OCI-LY1 (cell line): ENCODE measurements around the gene HECA.

Source experiments
- H2AFZ ChIP-seq: fragments of 200-600 bp; sonication (generic), shearing (Covaris generic); 2 replicates; pipeline ENCODE4 v1.6.0; 2014; ENCODE audit warnings: antibody characterized with exemption, mild to moderate bottlenecking, low read length
- H3F3A ChIP-seq: fragments of 200-600 bp; sonication (generic), shearing (Covaris generic); 2 replicates; pipeline ENCODE4 v1.6.0; 2014; ENCODE audit warnings: mild to moderate bottlenecking, antibody characterized with exemption, low read length, moderate library complexity; ENCODE audit not compliant: insufficient read depth
- H3K27ac ChIP-seq: fragments of 200-600 bp; sonication (generic); 2 replicates; pipeline ENCODE4 v1.5.1; 2014; ENCODE audit warnings: low read length, mixed run types, mild to moderate bottlenecking, low read depth; ENCODE audit not compliant: poor library complexity, severe bottlenecking
- H3K27me3 ChIP-seq: fragments of 200-600 bp; sonication (generic); 2 replicates; pipeline ENCODE4 v1.6.0; 2014; ENCODE audit warnings: antibody characterized with exemption, mild to moderate bottlenecking, low read length, moderate library complexity; ENCODE audit not compliant: insufficient read depth
- H3K36me3 ChIP-seq: fragments of 200-600 bp; sonication (generic); 2 replicates; pipeline ENCODE4 v1.6.1; 2014; ENCODE audit warnings: mild to moderate bottlenecking, antibody characterized with exemption, low read length, moderate library complexity, mixed read lengths; ENCODE audit not compliant: insufficient read depth
- H3K4me1 ChIP-seq: fragments of 200-600 bp; sonication (generic); 2 replicates; pipeline ENCODE4 v1.5.1; 2014; ENCODE audit warnings: mild to moderate bottlenecking, low read length, moderate library complexity; ENCODE audit not compliant: insufficient read depth, severe bottlenecking
- H3K4me2 ChIP-seq: fragments of 200-600 bp; sonication (generic), shearing (Covaris generic); 2 replicates; pipeline ENCODE4 v1.6.1; 2014; ENCODE audit warnings: low read length
- H3K4me3 ChIP-seq: fragments of 200-600 bp; sonication (generic); 2 replicates; pipeline ENCODE4 v1.5.1; 2014; ENCODE audit warnings: low read length, low read depth, mild to moderate bottlenecking, mixed read lengths; ENCODE audit not compliant: poor library complexity, severe bottlenecking
- H3K79me2 ChIP-seq: fragments of 200-600 bp; shearing (Covaris generic); 2 replicates; pipeline ENCODE4 v1.6.1; 2016; ENCODE audit warnings: mixed run types, low read length, mixed read lengths; ENCODE audit not compliant: insufficient read depth
- H3K9ac ChIP-seq: fragments of 200-600 bp; sonication (generic), shearing (Covaris generic); 2 replicates; pipeline ENCODE4 v1.6.1; 2014; ENCODE audit warnings: mild to moderate bottlenecking, low read length, mixed read lengths
- H3K9me2 ChIP-seq: fragments of 200-600 bp; sonication (generic), shearing (Covaris generic); 2 replicates; pipeline ENCODE4 v1.6.1; 2014; ENCODE audit warnings: low read depth, mild to moderate bottlenecking, low read length, mixed read lengths
- H3K9me3 ChIP-seq: fragments of 200-600 bp; shearing (Covaris generic); 2 replicates; pipeline ENCODE4 v1.6.1; 2014; ENCODE audit warnings: low read length, mixed read lengths
- H4K20me1 ChIP-seq: fragments of 200-600 bp; sonication (generic), shearing (Covaris generic); 2 replicates; pipeline ENCODE4 v1.6.0; 2016; ENCODE audit warnings: mild to moderate bottlenecking, low read length; ENCODE audit not compliant: insufficient read depth
- EZH2 ChIP-seq: fragments of 200-600 bp; sonication (generic), shearing (Covaris generic); IDR thresholded peaks from 2 replicates; pipeline ENCODE4 v1.8.0; 2017; ENCODE audit warnings: borderline replicate concordance, mixed run types, mild to moderate bottlenecking, antibody characterized with exemption, low read length, moderate library complexity, mixed read lengths
- TF ChIP-seq, protein P1 (sequence below): fragments of 200-600 bp; sonication (generic), shearing (Covaris generic); IDR thresholded peaks from 2 replicates; pipeline ENCODE4 v1.5.1; 2017; ENCODE audit warnings: mild to moderate bottlenecking, antibody characterized with exemption, low read length, moderate library complexity, mixed read lengths

Gene HECA

GRCh38 chr6:139153855-139154254 lies 19.0 kb downstream of the HECA start:
- Histone ChIP-seq H3K4me3 (no peak overlapping the region), H3K79me2 (peaks cover 71% of the 10 kb centered on the region), H3K9me2 (no peaks in the 10 kb centered on the region), H3K4me1 (peaks cover 32% of the 10 kb centered on the region), H3K9ac (no peak overlapping the region), H2AFZ (no peak overlapping the region), H3K36me3 (peaks cover 7% of the 10 kb centered on the region; the same call in 1 of the 2 replicates), H3K9me3 (no peaks in the 10 kb centered on the region), H3K4me2 (no peak overlapping the region), H3K27ac (no peak overlapping the region), H3K27me3 (no peaks in the 10 kb centered on the region), H3F3A (peaks cover 5% of the 10 kb centered on the region), H4K20me1 (no peaks in the 10 kb centered on the region)
- TF ChIP-seq, protein P1, sequence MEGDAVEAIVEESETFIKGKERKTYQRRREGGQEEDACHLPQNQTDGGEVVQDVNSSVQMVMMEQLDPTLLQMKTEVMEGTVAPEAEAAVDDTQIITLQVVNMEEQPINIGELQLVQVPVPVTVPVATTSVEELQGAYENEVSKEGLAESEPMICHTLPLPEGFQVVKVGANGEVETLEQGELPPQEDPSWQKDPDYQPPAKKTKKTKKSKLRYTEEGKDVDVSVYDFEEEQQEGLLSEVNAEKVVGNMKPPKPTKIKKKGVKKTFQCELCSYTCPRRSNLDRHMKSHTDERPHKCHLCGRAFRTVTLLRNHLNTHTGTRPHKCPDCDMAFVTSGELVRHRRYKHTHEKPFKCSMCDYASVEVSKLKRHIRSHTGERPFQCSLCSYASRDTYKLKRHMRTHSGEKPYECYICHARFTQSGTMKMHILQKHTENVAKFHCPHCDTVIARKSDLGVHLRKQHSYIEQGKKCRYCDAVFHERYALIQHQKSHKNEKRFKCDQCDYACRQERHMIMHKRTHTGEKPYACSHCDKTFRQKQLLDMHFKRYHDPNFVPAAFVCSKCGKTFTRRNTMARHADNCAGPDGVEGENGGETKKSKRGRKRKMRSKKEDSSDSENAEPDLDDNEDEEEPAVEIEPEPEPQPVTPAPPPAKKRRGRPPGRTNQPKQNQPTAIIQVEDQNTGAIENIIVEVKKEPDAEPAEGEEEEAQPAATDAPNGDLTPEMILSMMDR = no peak
- no peak for TF ChIP-seq EZH2

GRCh38 chr6:139154881-139155547 lies 20.1 kb downstream of the HECA start:
- Histone ChIP-seq H4K20me1 (no peaks in the 10 kb centered on the region), H3K4me3 (no peak overlapping the region), H3F3A (peaks cover 5% of the 10 kb centered on the region), H3K4me2 (no peak overlapping the region), H3K27me3 (no peaks in the 10 kb centered on the region), H3K9me2 (no peaks in the 10 kb centered on the region), H3K27ac (no peak overlapping the region), H3K36me3 (peaks cover 7% of the 10 kb centered on the region; the same call in 1 of the 2 replicates), H3K9ac (no peak overlapping the region), H3K4me1 (peaks cover 23% of the 10 kb centered on the region), H3K79me2 (peaks cover 61% of the 10 kb centered on the region), H2AFZ (no peak overlapping the region), H3K9me3 (no peaks in the 10 kb centered on the region)
- TF ChIP-seq, protein P1 = no peak
- TF ChIP-seq EZH2 = no peak

DNA sequence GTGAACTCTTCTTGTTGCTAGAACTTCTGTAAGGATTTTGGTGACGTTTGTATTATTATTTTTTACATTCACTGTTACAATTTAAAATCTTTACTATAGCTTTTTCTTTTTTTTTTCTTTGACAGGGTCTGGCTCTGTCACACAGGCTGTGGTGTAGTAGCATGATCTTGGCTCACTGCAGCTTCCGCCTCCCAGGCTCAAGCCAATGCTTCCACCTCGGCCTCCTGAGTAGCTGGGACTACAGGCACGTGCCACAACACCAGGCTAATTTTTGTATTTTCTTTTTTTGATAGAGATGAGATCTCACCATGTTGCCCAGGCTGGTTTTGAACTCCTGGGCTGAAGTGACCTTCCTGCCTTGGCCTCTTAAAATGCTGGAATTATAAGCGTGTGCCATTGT lies 21.2 kb downstream of the HECA start:
- no peak for TF ChIP-seq EZH2
- TF ChIP-seq, protein P1 = no peak
- Histone ChIP-seq H3K9ac (no peak overlapping the region), H3F3A (peaks cover 5% of the 10 kb centered on the region), H3K79me2 (peaks cover 53% of the 10 kb centered on the region), H4K20me1 (no peaks in the 10 kb centered on the region), H2AFZ (no peak overlapping the region), H3K4me3 (no peak overlapping the region), H3K27me3 (no peaks in the 10 kb centered on the region), H3K36me3 (peaks cover 7% of the 10 kb centered on the region; the same call in 1 of the 2 replicates), H3K4me1 (peaks cover 25% of the 10 kb centered on the region), H3K27ac (no peak overlapping the region), H3K4me2 (no peak overlapping the region), H3K9me3 (no peaks in the 10 kb centered on the region), H3K9me2 (no peaks in the 10 kb centered on the region)
